ENCODE measurements around the gene DPP4. TPM values are rescaled to one million over a fixed set of nuclear protein-coding genes. Genes with fewer than 3 reads are reported as not detected.
A peak's percentile ranks its signal among the peaks of the same experiment; 100 is the strongest.

The DPP4 gene
- total and polyA plus RNA-seq, 4 experiments from 2014 or later, result 38.5 to 124 (median 72.5) TPM

- DNase-seq, result no peak
- ChIA-PET CTCF (ENCODE audit: partially characterized antibody) (interaction anchor here (2.0 kb wide), 1 partner anchor 31 kb away, joined by 5 read pairs; no protein-coding TSS in a partner anchor), POLR2A (ENCODE audit: partially characterized antibody) (interaction anchor here (1.3 kb wide), 1 partner anchor 29 kb away, joined by 3 read pairs; no protein-coding TSS in a partner anchor)
- peak overlapping the region in 1 of 7 donors; percentile 38 for H3K27ac Mint-ChIP-seq
- no peak overlapping the region for H3K4me3 Mint-ChIP-seq
- Histone ChIP-seq H3K36me3 (ENCODE audit: insufficient read depth, low read length) (peaks cover 3% of the 10 kb centered on the region), H3K4me1 (ENCODE audit: insufficient read depth, low read length) (no peaks in the 10 kb centered on the region), H3K27ac (ENCODE audit: low read depth, low read length) (no peak overlapping the region), H3K4me3 (ENCODE audit: low read length in 2 of 2) (no peak overlapping the region), H3K9me3 (ENCODE audit: control insufficient read depth in 1 of 2, low read length in 2 of 2) (no peaks in the 10 kb centered on the region), H3K27me3 (ENCODE audit: insufficient read depth, low read length) (no peaks in the 10 kb centered on the region)
- H3K27me3 Mint-ChIP-seq, result no peaks in the 10 kb centered on the region
- peaks cover 72 to 77% of the 10 kb centered on the region in 2 donors for H3K36me3 Mint-ChIP-seq
- H3K9me3 Mint-ChIP-seq, result no peaks in the 10 kb centered on the region
- H3K4me1 Mint-ChIP-seq, result peaks cover 8 to 20% (median 15%) of the 10 kb centered on the region in 4 donors
- intact Hi-C loops (cut with micrococcal nuclease), result no loop called here
These were observed 45.5 kb downstream of the DPP4 start for GRCh38 chr2:162028511-162028910.

- no peaks in the 10 kb centered on the region for H3K9me3 ChIP-seq (ENCODE audit: control insufficient read depth in 1 of 2, low read length in 2 of 2)
- H3K4me1 ChIP-seq (ENCODE audit: insufficient read depth, low read length), result peaks cover 13% of the 10 kb centered on the region
- no peak overlapping the region for H3K4me3 ChIP-seq (ENCODE audit: low read length in 2 of 2)
- POLR2A ChIA-PET (ENCODE audit: partially characterized antibody), result interaction anchor here (7.5 kb wide), 1 partner anchor 13 kb away, joined by 45 read pairs; no protein-coding TSS in a partner anchor
- DNase-seq, result no peak
- H3K36me3 ChIP-seq (ENCODE audit: insufficient read depth, low read length), result no peaks in the 10 kb centered on the region
- no peaks in the 10 kb centered on the region for H3K27me3 ChIP-seq (ENCODE audit: insufficient read depth, low read length)
- Mint-ChIP-seq H3K4me3 (peak overlapping the region in 3 of 8 donors; percentile 3 to 23 (median 17)), H3K27me3 (no peaks in the 10 kb centered on the region), H3K27ac (peak overlapping the region in 5 of 7 donors; percentile 53 to 89 (median 81)), H3K36me3 (peaks cover 66 to 78% of the 10 kb centered on the region in 2 donors), H3K9me3 (no peaks in the 10 kb centered on the region), H3K4me1 (peaks cover 22 to 40% (median 33%) of the 10 kb centered on the region in 4 donors)
- CTCF ChIA-PET (ENCODE audit: partially characterized antibody), result interaction anchor here (1.2 to 5.0 kb wide), 5 partner anchors 10 to 97 kb away, joined by 3 to 30 read pairs (median 3); no protein-coding TSS in a partner anchor
- H3K27ac ChIP-seq (ENCODE audit: low read depth, low read length), result no peak overlapping the region
- intact Hi-C loops (cut with micrococcal nuclease), result no loop called here
These were observed 48.7 kb downstream of the DPP4 start for GRCh38 chr2:162025121-162025911.

- no peaks in the 10 kb centered on the region for H3K9me3 ChIP-seq (ENCODE audit: control insufficient read depth in 1 of 2, low read length in 2 of 2)
- H3K27me3 Mint-ChIP-seq, result no peaks in the 10 kb centered on the region
- peaks cover 12% of the 10 kb centered on the region for H3K36me3 ChIP-seq (ENCODE audit: insufficient read depth, low read length)
- peaks cover 72 to 84% of the 10 kb centered on the region in 2 donors for H3K36me3 Mint-ChIP-seq
- no peaks in the 10 kb centered on the region for H3K27me3 ChIP-seq (ENCODE audit: insufficient read depth, low read length)
- no peak overlapping the region for H3K4me3 ChIP-seq (ENCODE audit: low read length in 2 of 2)
- POLR2A ChIA-PET (ENCODE audit: partially characterized antibody), result interaction anchor here (0.7 to 7.5 kb wide), 5 partner anchors 10 to 282 kb away, joined by 3 to 45 read pairs (median 3); partner anchors contain the start of gene DPP4
- DNase-seq, result no peak
- H3K27ac ChIP-seq (ENCODE audit: low read depth, low read length), result no peak overlapping the region
- H3K9me3 Mint-ChIP-seq, result no peaks in the 10 kb centered on the region
- CTCF ChIA-PET (ENCODE audit: partially characterized antibody), result interaction anchor here (1.4 to 5.0 kb wide), 5 partner anchors 10 to 103 kb away, joined by 3 to 30 read pairs (median 6); partner anchors contain the start of gene DPP4
- H3K27ac Mint-ChIP-seq, result peak overlapping the region; percentile 10 to 80 (median 65)
- intact Hi-C loops (cut with micrococcal nuclease), result no loop called here
- peak overlapping the region in 3 of 8 donors; percentile 27 to 44 (median 35) for H3K4me3 Mint-ChIP-seq
- peaks cover 23 to 48% (median 34%) of the 10 kb centered on the region in 4 donors for H3K4me1 Mint-ChIP-seq
- peaks cover 13% of the 10 kb centered on the region for H3K4me1 ChIP-seq (ENCODE audit: insufficient read depth, low read length)
These were observed 51.6 kb downstream of the DPP4 start for GRCh38 chr2:162022290-162022945.

GRCh38 chr2:162021516-162022058 lies 52.4 kb downstream of the DPP4 start:
- H3K4me3 Mint-ChIP-seq, result peak overlapping the region in 4 of 8 donors; percentile 27 to 44 (median 32)
- intact Hi-C loops (cut with micrococcal nuclease), result no loop called here
- Histone ChIP-seq H3K36me3 (ENCODE audit: insufficient read depth, low read length) (peaks cover 12% of the 10 kb centered on the region), H3K4me1 (ENCODE audit: insufficient read depth, low read length) (peaks cover 13% of the 10 kb centered on the region), H3K27me3 (ENCODE audit: insufficient read depth, low read length) (no peaks in the 10 kb centered on the region), H3K9me3 (ENCODE audit: control insufficient read depth in 1 of 2, low read length in 2 of 2) (no peaks in the 10 kb centered on the region), H3K4me3 (ENCODE audit: low read length in 2 of 2) (no peak overlapping the region), H3K27ac (ENCODE audit: low read depth, low read length) (no peak overlapping the region)
- CTCF ChIA-PET (ENCODE audit: partially characterized antibody), result interaction anchor here (1.0 to 5.0 kb wide), 4 partner anchors 9 to 103 kb away, joined by 3 to 30 read pairs (median 4); partner anchors contain the start of gene DPP4
- no peaks in the 10 kb centered on the region for H3K27me3 Mint-ChIP-seq
- H3K4me1 Mint-ChIP-seq, result peaks cover 23 to 48% (median 38%) of the 10 kb centered on the region in 4 donors
- H3K9me3 Mint-ChIP-seq, result no peaks in the 10 kb centered on the region
- DNase-seq, result no peak
- H3K36me3 Mint-ChIP-seq, result peaks cover 79 to 89% of the 10 kb centered on the region in 2 donors
- POLR2A ChIA-PET (ENCODE audit: partially characterized antibody), result interaction anchor here (1.1 to 7.5 kb wide), 2 partner anchors 9 to 42 kb away, joined by 5 to 45 read pairs; no protein-coding TSS in a partner anchor
- peak overlapping the region; percentile 12 to 80 (median 75) for H3K27ac Mint-ChIP-seq

GRCh38 chr2:162018530-162018929 lies 55.5 kb downstream of the DPP4 start:
- H3K4me3 ChIP-seq (ENCODE audit: low read length in 2 of 2), result no peak overlapping the region
- no peaks in the 10 kb centered on the region for H3K27me3 Mint-ChIP-seq
- intact Hi-C loops (cut with micrococcal nuclease), result loop anchor here (10.0 kb wide), 1 partner anchor 854 kb away; the partner anchor contains the start of gene TANK
- H3K27ac ChIP-seq (ENCODE audit: low read depth, low read length), result no peak overlapping the region
- peaks cover 29 to 56% (median 45%) of the 10 kb centered on the region in 4 donors for H3K4me1 Mint-ChIP-seq
- no peak for DNase-seq
- H3K36me3 Mint-ChIP-seq, result peaks cover 65 to 83% of the 10 kb centered on the region in 2 donors
- ChIA-PET CTCF (ENCODE audit: partially characterized antibody) (interaction anchor here (1.3 kb wide), 1 partner anchor 20 kb away, joined by 3 read pairs; no protein-coding TSS in a partner anchor), POLR2A (ENCODE audit: partially characterized antibody) (interaction anchor here (1.1 kb wide), 1 partner anchor 37 kb away, joined by 3 read pairs; no protein-coding TSS in a partner anchor)
- no peaks in the 10 kb centered on the region for H3K27me3 ChIP-seq (ENCODE audit: insufficient read depth, low read length)
- peak overlapping the region in 6 of 7 donors; percentile 7 to 79 (median 60) for H3K27ac Mint-ChIP-seq
- H3K4me3 Mint-ChIP-seq, result peak overlapping the region in 3 of 8 donors; percentile 1 to 39 (median 15)
- H3K4me1 ChIP-seq (ENCODE audit: insufficient read depth, low read length), result peaks cover 38% of the 10 kb centered on the region
- no peaks in the 10 kb centered on the region for H3K9me3 ChIP-seq (ENCODE audit: control insufficient read depth in 1 of 2, low read length in 2 of 2)
- peaks cover 12% of the 10 kb centered on the region for H3K36me3 ChIP-seq (ENCODE audit: insufficient read depth, low read length)
- no peaks in the 10 kb centered on the region for H3K9me3 Mint-ChIP-seq

- no peaks in the 10 kb centered on the region for H3K27me3 Mint-ChIP-seq
- no peak for DNase-seq
- intact Hi-C loops (cut with micrococcal nuclease), result loop anchor here (10.0 kb wide), 1 partner anchor 852 kb away; the partner anchor contains the start of gene TANK
- POLR2A ChIA-PET (ENCODE audit: partially characterized antibody), result no interaction called here
- H3K4me1 Mint-ChIP-seq, result peaks cover 33 to 55% (median 45%) of the 10 kb centered on the region in 4 donors
- H3K36me3 ChIP-seq (ENCODE audit: insufficient read depth, low read length), result peaks cover 12% of the 10 kb centered on the region
- peaks cover 55 to 73% of the 10 kb centered on the region in 2 donors for H3K36me3 Mint-ChIP-seq
- H3K9me3 Mint-ChIP-seq, result no peaks in the 10 kb centered on the region
- H3K4me1 ChIP-seq (ENCODE audit: insufficient read depth, low read length), result peaks cover 48% of the 10 kb centered on the region
- H3K27ac ChIP-seq (ENCODE audit: low read depth, low read length), result no peak overlapping the region
- no peaks in the 10 kb centered on the region for H3K27me3 ChIP-seq (ENCODE audit: insufficient read depth, low read length)
- no peak overlapping the region for H3K4me3 ChIP-seq (ENCODE audit: low read length in 2 of 2)
- peak overlapping the region; percentile 52 to 87 (median 69) for H3K27ac Mint-ChIP-seq
- CTCF ChIA-PET (ENCODE audit: partially characterized antibody), result interaction anchor here (1.1 kb wide), 1 partner anchor 108 kb away, joined by 5 read pairs; no protein-coding TSS in a partner anchor
- no peaks in the 10 kb centered on the region for H3K9me3 ChIP-seq (ENCODE audit: control insufficient read depth in 1 of 2, low read length in 2 of 2)
- H3K4me3 Mint-ChIP-seq, result no peak overlapping the region
These were observed 56.8 kb downstream of the DPP4 start for GRCh38 chr2:162017233-162017632.

Measured in CD4-positive, alpha-beta memory T cell (primary cell).